Ishikawa (cell line): ENCODE data around the gene FAM78A.

ENCODE experiments used
- CEBPB ChIP-seq: IDR thresholded peaks from 2 replicates; pipeline ENCODE4 v1.6.1; 2012
- CREB1 ChIP-seq: IDR thresholded peaks from 2 replicates; pipeline ENCODE4 v1.6.1; 2012; ENCODE audit warnings: low read depth
- EGR1 ChIP-seq: IDR thresholded peaks from 2 replicates; pipeline ENCODE4 v1.6.1; 2012
- EP300 ChIP-seq: IDR thresholded peaks from 2 replicates; pipeline ENCODE4 v1.6.1; 2012; ENCODE audit warnings: borderline replicate concordance
- FOXM1 ChIP-seq: IDR thresholded peaks from 2 replicates; pipeline ENCODE4 v1.6.1; 2012; ENCODE audit warnings: low read depth, borderline replicate concordance
- NFIC ChIP-seq: IDR thresholded peaks from 2 replicates; pipeline ENCODE4 v1.6.1; 2012
- RAD21 ChIP-seq: IDR thresholded peaks from 2 replicates; pipeline ENCODE4 v1.6.1; 2012; ENCODE audit warnings: low read depth
- TAF1 ChIP-seq: IDR thresholded peaks from 2 replicates; pipeline ENCODE4 v1.6.1; 2012; ENCODE audit warnings: low read depth, mild to moderate bottlenecking
- TCF12 ChIP-seq: IDR thresholded peaks from 2 replicates; pipeline ENCODE4 v1.6.1; 2012; ENCODE audit warnings: low read depth
- TEAD4 ChIP-seq: IDR thresholded peaks from 2 replicates; pipeline ENCODE4 v1.6.1; 2012
- USF1 ChIP-seq: IDR thresholded peaks from 2 replicates; pipeline ENCODE4 v1.6.1; 2012
- YY1 ChIP-seq: IDR thresholded peaks from 2 replicates; pipeline ENCODE4 v1.6.1; 2012; ENCODE audit warnings: low read depth
- ZBTB7A ChIP-seq: IDR thresholded peaks from 2 replicates; pipeline ENCODE4 v1.6.1; 2012; ENCODE audit warnings: low read depth
- TF ChIP-seq, protein P1 (sequence below): IDR thresholded peaks from 2 replicates; pipeline ENCODE4 v1.6.1; 2012; ENCODE audit warnings: low read depth, mild to moderate bottlenecking
- TF ChIP-seq, protein P2 (sequence below): IDR thresholded peaks from 2 replicates; pipeline ENCODE4 v1.6.1; 2012

The FAM78A gene

DNA sequence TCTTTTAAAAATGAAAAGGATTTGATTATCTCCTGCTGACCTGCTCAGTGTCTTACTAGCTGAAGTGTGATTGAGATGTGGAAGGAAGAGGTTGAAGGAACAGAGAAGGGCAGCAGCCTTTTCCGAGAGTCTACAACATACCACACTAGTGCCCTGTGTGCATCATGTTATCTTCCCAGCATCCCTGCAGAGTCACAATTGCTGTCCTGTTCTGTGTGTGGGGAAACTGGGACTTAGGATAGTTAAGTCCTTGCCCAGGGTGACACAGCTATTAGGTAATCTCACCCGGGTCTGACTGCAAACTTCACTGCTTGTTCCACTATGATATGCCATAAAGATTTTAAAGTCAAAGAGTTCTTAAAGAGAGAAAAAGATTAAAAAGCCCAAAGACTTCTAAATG lies 55.8 kb downstream of the FAM78A start:
- TF ChIP-seq, protein P1, sequence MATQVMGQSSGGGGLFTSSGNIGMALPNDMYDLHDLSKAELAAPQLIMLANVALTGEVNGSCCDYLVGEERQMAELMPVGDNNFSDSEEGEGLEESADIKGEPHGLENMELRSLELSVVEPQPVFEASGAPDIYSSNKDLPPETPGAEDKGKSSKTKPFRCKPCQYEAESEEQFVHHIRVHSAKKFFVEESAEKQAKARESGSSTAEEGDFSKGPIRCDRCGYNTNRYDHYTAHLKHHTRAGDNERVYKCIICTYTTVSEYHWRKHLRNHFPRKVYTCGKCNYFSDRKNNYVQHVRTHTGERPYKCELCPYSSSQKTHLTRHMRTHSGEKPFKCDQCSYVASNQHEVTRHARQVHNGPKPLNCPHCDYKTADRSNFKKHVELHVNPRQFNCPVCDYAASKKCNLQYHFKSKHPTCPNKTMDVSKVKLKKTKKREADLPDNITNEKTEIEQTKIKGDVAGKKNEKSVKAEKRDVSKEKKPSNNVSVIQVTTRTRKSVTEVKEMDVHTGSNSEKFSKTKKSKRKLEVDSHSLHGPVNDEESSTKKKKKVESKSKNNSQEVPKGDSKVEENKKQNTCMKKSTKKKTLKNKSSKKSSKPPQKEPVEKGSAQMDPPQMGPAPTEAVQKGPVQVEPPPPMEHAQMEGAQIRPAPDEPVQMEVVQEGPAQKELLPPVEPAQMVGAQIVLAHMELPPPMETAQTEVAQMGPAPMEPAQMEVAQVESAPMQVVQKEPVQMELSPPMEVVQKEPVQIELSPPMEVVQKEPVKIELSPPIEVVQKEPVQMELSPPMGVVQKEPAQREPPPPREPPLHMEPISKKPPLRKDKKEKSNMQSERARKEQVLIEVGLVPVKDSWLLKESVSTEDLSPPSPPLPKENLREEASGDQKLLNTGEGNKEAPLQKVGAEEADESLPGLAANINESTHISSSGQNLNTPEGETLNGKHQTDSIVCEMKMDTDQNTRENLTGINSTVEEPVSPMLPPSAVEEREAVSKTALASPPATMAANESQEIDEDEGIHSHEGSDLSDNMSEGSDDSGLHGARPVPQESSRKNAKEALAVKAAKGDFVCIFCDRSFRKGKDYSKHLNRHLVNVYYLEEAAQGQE, result no peak
- TF ChIP-seq, protein P2, sequence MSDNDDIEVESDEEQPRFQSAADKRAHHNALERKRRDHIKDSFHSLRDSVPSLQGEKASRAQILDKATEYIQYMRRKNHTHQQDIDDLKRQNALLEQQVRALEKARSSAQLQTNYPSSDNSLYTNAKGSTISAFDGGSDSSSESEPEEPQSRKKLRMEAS, result no peak
- TF ChIP-seq EP300 (no peak), EGR1 (no peak), TCF12 (no peak), FOXM1 (no peak), USF1 (no peak), YY1 (no peak), ZBTB7A (no peak), NFIC (no peak), TAF1 (no peak), CEBPB (no peak), RAD21 (no peak), CREB1 (no peak), TEAD4 (no peak)

DNA sequence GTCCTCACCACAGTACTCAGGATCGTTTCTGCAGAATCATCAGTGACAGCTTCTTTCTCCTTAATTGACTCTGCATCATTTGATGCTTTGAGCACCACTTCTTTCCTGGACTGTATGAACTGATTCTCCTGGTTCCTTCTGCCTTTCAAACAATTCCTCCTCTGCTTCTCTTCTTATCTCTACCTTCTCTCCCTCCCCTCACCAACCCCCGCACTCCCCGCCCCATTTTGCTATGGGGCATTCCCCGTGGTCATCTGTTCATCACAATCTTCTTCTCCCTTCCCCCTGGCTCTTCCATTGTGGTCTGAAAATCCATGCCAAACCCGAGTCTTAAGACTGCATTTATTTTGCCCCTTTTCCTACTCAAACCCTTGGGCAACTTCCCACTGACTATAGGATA lies 57.9 kb downstream of the FAM78A start:
- TF ChIP-seq TAF1 (no peak), FOXM1 (no peak), ZBTB7A (no peak), TEAD4 (no peak), RAD21 (no peak), USF1 (no peak)
- TF ChIP-seq, protein P1, result no peak

DNA sequence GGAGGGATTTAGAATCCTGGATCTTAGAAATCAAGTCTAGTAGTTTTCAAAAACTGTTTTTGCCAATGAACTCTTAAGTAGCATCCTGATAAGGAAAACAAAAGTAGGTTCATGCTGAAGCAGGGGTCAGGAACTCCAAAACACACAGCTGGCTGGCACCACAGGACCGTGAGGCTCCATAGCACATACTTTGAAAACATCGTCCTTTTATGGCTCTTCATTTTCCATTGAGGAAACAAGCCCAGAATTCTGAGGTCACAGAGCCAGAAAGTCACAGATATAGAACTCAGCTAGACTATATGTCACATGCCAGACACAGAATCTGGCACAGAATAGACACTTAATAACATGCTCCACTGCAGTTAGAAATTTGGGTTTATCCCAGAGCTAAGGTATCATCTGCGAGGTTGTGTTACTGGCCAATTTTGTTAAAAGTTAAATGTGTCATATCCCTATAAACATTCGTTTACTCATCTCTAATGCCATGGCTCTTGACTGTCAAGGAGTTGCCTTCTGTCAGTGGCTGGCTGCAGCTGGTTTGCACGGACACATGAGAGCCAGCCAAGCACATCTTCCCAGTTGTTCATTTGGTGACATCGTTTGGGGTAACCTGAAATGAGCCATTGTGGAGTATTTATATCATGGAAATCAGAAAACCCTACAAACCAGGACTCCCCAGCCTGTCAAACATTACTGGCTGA lies 58.8 kb downstream of the FAM78A start:
- no peak for TF ChIP-seq TCF12
- TF ChIP-seq TEAD4, result no peak
- no peak for TF ChIP-seq EP300
- TF ChIP-seq, protein P2, result no peak

DNA sequence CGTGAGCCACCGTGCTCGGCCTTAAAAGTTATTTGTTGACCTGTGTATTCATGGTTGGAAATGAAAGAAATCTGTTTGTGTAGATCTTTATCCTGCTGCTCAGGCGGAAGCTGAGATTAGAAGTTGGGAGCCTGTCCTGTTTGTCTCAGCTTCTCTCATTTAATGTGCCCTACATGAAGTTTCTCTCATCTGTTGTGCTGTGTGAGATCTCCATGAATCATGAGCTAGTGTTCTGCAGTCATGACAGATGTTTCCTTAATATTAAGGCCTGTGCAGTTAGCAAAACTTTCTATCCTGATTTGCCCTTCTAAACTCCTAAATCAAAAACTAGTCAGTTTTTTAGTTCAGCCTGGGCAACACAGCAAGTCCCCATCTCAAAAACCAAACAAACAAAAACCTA lies 59.5 kb downstream of the FAM78A start:
- TF ChIP-seq CEBPB (no peak), EGR1 (no peak), CREB1 (no peak), TEAD4 (no peak), FOXM1 (no peak), NFIC (no peak), USF1 (no peak)

DNA sequence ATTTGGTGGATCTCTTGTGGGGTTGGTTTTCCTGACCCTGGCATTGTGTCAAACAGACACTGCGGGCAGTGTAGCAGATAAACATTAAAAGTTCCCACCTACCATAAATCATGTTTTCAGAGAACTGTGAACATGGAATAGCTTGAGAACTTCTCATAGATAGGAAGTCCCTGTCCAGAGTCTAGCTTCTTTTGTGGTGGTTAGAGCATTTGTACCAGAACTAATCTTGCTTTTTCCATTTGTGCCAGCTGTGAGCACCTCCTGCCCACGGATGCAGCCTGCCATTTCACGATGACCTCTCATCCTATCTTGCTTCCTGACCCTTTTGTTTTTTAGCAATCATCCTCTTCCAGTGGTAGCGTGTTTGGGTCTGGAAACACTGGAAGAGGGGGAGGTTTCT lies 61.4 kb downstream of the FAM78A start:
- TF ChIP-seq USF1 (no peak), RAD21 (no peak), EGR1 (no peak), NFIC (no peak), TEAD4 (no peak), EP300 (no peak), FOXM1 (no peak), TCF12 (no peak), ZBTB7A (no peak), TAF1 (no peak)
- TF ChIP-seq, protein P1, result no peak
- TF ChIP-seq, protein P2, result no peak
